ENCODE measurements around the gene ADSS2.

GRCh38 chr1:244391761-244392160 lies 59.9 kb downstream of the ADSS2 start:
- TF ChIP-seq MAZ (IDR thresholded peaks at IDR 0.05; ENCODE audit: borderline replicate concordance, low read depth, low read length) (no peak), CTCF (conservative IDR thresholded peaks at IDR 0.05; ENCODE audit: low read depth, low read length) (no peak), BHLHE40 (IDR thresholded peaks at IDR 0.05; ENCODE audit: low read depth, low read length) (no peak), NFE2L2 (IDR thresholded peaks at IDR 0.05; ENCODE audit: low read depth, low read length) (no peak), RAD21 (IDR thresholded peaks at IDR 0.05; ENCODE audit: low read length) (no peak), RFX5 (IDR thresholded peaks at IDR 0.05; ENCODE audit: low read depth, low read length) (no peak), POLR2A (IDR thresholded peaks at IDR 0.05; ENCODE audit: low read depth, low read length) (no peak)

Measured in IMR-90 (cell line).